Liver (tissue), 2 donors: ENCODE results near the gene MACROH2A1.

Experiments
- FOXA1 ChIP-seq: IDR thresholded peaks from 2 replicates; pipeline ENCODE4 v1.6.1; 2016; ENCODE audit warnings: antibody characterized with exemption
- RAD21 ChIP-seq, 2 donors: IDR thresholded peaks; 2 replicates each; pipeline ENCODE4 v1.6.1; 2016; ENCODE audit warnings: antibody characterized with exemption in 2 of 2, mild to moderate bottlenecking in 2 of 2
- donor health status: healthy.

DNA sequence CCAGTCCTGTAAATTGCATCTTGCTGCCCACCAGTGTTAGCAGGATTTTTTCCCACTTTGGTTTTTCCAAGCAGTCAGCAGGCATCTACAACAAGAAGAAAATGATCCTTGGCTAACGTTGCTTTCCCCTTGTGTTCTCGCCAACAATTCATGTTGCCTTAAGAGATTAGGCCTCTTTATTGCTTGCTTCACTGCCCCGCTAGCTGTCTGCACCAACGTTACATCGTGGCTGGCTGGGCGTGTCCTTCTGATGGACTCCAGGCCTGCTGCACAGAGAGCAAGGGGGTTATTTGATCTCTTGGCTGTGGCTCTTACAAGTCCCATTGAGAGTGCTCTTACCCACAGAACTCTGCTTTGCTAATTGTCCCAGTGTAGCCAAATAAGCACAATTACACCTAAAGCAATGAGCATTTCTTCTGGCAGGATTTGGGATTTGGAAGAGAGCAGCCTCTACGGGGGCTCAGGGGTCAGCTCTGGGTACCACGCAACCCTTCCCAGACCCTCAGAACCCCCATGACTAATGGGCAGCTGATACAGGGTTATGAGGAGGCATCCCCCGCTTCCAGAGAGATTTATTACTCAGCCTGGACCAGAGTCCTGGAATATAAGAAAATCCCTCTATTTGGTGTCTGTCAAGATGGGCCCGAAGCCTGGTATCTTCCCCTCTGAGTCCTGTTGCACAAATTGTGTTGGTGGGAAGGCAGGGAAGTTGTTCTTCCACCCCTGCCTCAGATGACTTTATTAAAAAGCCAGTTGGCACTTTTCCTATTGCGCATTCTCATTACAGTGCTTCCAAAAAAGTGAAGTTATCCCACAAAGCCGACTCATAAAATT, 30.5 kb upstream of the MACROH2A1 start:
- no peak for TF ChIP-seq FOXA1
- TF ChIP-seq RAD21 (IDR thresholded peaks at IDR 0.05) = no peak
